HL-60/S4 treated with retinoic acid at 250 ng/mL for 4 days and 3 days (cell line): ENCODE results near the gene CFAP65.

Experiments used
- in situ Hi-C: fragments of 300-500 bp; cut with MboI; formaldehyde crosslinking; loops from 2 replicates; pipeline ENCODE4 v1.7.0; 2022; ENCODE audit warnings: low sequenced_read_pairs

Gene CFAP65

GRCh38 chr2:219018286-219018685 lies 23.0 kb downstream of the CFAP65 start:
- in situ Hi-C loops = no loop called here

DNA sequence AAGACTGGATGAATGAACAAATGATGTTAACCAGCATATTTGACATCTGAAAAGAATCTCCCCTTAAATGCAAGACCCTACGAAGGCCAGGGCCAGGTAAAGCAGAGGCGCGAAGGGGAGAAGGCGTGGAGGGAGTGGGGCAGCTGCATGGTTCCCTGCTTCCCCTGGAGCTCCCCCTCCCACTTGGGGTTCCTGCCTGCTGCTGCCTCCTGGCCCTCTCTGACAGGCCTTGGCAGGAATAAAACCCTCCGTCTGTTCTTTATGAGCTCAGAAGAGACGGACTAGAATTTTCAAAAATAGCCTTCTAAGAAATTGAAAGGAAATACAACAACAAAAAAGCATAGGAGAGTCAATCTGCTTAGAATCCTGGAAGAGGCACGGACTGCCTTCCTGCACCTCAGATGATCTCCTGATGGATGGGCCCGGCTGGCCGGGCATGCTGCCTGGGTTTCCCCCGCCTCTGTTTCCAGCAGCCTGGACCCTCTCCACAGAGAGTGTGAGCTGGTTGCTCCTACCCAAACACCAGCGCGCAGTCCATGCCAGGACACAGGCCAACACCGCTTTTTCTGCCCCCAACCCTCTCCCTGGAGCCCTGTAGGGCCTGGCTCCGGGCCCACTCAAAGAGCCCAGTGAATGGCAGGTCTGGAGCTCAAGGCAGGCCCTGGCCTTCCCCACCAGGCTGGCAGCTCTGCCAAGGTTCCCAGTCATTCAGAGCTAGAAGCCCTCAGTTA lies 23.9 kb downstream of the CFAP65 start:
- in situ Hi-C loops = no loop called here

DNA sequence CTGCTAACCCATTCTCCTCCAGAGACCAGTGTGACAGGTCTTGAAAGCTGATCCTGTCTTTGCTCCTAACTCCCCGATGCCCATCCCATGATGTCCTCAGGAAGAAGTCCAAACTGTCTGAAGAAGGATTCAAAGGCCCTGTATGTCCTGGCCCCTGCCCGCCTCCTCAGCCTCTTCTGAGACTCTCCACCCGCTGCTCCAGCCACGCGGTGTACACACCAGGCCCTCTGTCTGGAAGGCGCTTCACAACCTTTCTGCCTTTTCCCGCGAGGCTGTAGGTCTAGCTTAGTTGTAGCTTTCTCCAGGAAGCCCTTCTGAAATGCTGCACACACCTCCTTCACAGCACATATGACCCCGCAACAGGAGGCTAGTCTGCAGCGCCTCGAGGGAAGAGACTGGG lies 24.6 kb downstream of the CFAP65 start:
- in situ Hi-C loops = no loop called here

GRCh38 chr2:219010873-219011272 lies 30.4 kb downstream of the CFAP65 start:
- in situ Hi-C loops = no loop called here

GRCh38 chr2:219010162-219010756 lies 31.1 kb downstream of the CFAP65 start:
- in situ Hi-C loops = no loop called here

DNA sequence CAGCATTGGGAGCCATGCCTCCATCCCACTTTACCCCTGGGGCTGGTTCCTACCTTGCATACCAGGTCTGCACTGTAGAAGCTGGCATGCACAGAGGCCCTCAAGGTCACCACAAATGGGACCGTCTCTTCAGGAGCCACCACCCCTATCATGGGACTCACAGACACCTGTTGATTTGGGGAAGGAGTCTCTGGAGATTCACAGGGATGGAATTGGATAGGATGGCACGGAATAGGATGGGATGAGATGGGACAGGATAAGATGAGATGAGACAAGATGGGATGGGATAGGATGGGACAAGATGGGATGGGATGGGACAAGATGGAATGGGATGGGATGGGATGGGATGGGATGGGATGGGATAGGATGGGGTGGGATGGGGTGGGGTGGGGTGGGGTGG lies 32.0 kb downstream of the CFAP65 start:
- in situ Hi-C loops = no loop called here

- in situ Hi-C loops = no loop called here
Observed at GRCh38 chr2:219003979-219004378, 37.3 kb downstream of the CFAP65 start.

DNA sequence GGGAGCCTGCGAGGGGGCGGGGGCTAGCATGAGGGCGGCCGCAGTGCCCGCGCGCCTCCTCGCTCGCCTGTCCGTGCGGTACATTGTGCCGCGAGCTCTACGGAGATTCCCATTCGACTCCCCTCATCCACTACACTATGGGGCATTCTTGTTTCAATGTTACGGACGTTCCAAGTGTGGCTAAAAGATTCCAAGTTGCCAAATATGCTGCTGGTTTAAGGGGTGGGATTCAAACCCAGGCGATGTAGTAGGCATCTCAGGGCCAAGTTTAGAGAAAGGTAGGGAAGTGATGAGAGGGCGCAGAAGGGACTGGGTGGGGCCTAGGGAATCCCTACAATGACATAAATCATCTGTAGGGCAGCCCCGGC lies 38.1 kb downstream of the CFAP65 start:
- in situ Hi-C loops = no loop called here

GRCh38 chr2:219002395-219003266 lies 38.7 kb downstream of the CFAP65 start:
- in situ Hi-C loops = no loop called here

- in situ Hi-C loops = no loop called here
Observed at GRCh38 chr2:219001577-219002394, 39.5 kb downstream of the CFAP65 start.

GRCh38 chr2:219001100-219001576 lies 40.2 kb downstream of the CFAP65 start:
- in situ Hi-C loops = no loop called here

DNA sequence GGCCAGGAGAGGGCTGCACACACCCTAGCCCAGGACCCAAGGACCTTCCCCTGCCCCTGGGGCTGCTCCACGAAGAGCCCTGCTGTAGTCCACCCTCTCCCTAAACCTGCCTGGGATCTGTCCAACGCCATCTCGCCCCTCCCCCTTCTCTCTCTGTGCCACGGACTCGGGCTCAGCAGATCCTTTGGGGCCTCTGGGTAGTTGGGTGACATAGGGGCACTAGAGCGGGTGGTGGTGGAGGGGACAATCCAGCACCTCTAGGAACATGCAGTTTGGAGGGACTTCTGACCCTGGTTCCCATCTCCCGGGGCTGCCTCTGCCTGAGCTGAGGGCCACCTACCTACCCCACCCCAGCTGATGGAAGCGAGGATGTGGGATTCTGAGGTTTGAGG lies 40.8 kb downstream of the CFAP65 start:
- in situ Hi-C loops = no loop called here

GRCh38 chr2:218999881-219000568 lies 41.3 kb downstream of the CFAP65 start:
- in situ Hi-C loops = no loop called here

GRCh38 chr2:218999021-218999880 lies 42.1 kb downstream of the CFAP65 start:
- in situ Hi-C loops = no loop called here

DNA sequence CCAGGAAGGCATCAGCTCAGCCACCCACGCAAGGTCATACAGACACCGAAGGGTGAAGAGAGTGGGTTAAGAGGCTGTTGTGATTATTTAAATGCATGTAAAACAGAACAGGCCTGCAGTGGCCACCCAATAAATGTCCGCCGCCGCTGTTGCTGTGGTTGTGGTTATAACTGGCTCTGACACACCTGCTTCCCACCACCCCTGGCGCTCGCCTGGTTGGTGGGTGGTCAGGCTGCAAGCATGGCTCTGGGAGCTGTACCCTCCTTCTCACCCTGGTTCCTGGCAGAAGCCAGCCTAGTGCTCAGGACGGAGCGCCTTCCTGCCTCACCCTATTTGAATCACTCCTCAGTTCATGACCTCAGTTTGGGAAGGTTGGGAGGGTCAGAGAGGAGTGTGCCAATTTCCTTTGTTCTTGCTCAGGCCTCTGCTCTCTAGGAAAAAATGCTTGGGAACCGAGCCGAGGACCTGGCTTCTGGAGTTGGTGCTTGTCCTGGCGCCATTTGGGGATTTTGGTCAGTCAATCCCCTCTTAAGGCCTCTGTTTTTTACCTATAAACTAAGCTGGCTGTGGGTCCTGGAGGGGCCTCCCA lies 42.8 kb downstream of the CFAP65 start:
- in situ Hi-C loops = no loop called here

- in situ Hi-C loops = no loop called here
Observed at GRCh38 chr2:218997731-218998130, 43.6 kb downstream of the CFAP65 start.

GRCh38 chr2:218996937-218997336 lies 44.4 kb downstream of the CFAP65 start:
- in situ Hi-C loops = no loop called here

DNA sequence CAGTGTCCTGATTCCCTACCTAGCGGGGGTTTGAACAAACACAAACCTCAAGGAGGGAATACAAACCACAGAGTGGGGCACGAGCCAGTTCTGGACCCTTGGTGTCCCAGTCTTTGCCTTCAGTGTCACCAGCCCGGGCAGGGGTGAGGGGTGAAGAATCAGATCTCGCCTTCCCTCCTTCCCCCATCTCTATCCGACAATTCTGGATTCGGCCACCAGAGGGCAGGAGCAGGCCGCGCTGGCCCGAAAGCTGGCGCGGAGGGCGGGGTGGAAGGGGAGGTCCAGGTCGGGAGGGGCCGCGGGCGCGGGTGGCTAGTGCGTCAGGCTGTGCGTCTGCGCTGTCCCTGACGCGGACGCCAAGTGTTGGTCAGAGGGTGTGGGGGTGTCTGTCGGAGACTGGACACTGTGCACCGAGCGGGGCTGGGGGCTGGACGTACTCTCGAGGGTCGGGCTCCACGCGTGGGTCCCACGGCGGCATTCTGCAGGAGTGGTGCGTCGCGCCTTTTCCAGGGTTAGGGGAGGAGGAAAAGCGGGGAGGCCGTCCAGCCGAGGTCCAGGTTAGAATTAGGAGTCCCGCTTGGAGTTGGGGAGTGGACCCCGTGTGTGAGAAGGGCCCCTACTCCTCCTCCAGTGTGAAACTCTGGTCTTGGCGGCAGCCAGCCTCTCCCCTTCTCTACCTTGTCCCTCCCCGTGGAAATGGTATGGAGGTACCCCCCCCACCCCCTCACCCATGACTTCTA lies 45.2 kb downstream of the CFAP65 start:
- in situ Hi-C loops = no loop called here
